GM12878 (cell line): ENCODE data around the gene FKBP2. TPM values are rescaled to one million over a fixed set of nuclear protein-coding genes. Genes with fewer than 3 reads are reported as not detected.

Experiments used
- ATAC-seq: fragments of 200-7000 bp; cut with Tn5 transposase; 3 replicates; pipeline ENCODE4 v1.9.1; 2020; ENCODE audit warnings: mild to moderate bottlenecking, moderate library complexity
- BruUV-seq: library from RNA; stranded (reverse); fragments of 400-500 nt; replicated peaks from 2 replicates; lab custom pipeline; 2021; lab: Mats Ljungman, UMichigan
- CTCF ChIA-PET: fragments of 300-600 bp; sonication (Branson Sonifier 250); formaldehyde crosslinking; extraction: SDS; loops from one replicate; lab custom pipeline; 2021; ENCODE audit warnings: inconsistent platforms; lab: Yijun Ruan, JAX
- POLR2A ChIA-PET: fragments of 350-600 bp; formaldehyde crosslinking; extraction: SDS; loops from one replicate; lab custom pipeline; 2021; ENCODE audit warnings: inconsistent platforms; lab: Charles Lee
- RAD21 ChIA-PET: fragments of 300-600 bp; sonication (Branson Sonifier 250); formaldehyde crosslinking; loops from one replicate; lab custom pipeline; 2023; ENCODE audit warnings: antibody characterized with exemption; ENCODE audit not compliant: unreplicated experiment; lab: Charles Lee
- SMC1A ChIA-PET: fragments of 300-600 bp; sonication (Branson Sonifier 250); formaldehyde crosslinking; loops from one replicate; lab custom pipeline; 2023; ENCODE audit not compliant: unreplicated experiment, uncharacterized antibody; lab: Charles Lee
- DNase-seq: peaks from one replicate; pipeline ENCODE4 v3.0.0-alpha.2; 2011; ENCODE audit warnings: low read depth, low spot score
- FAIRE-seq: peaks from 3 replicates; lab custom pipeline; 2011; peaks lifted over from hg19 to GRCh38; lab: Jason Lieb, UNC
- H2AFZ ChIP-seq: 2 replicates; pipeline ENCODE4 v1.6.0; 2011; ENCODE audit warnings: low read depth, low read length, control low read depth; ENCODE audit not compliant: control insufficient read depth
- H3K27ac ChIP-seq: 2 replicates; pipeline ENCODE4 v1.5.1; 2011; ENCODE audit warnings: control low read depth; ENCODE audit not compliant: control insufficient read depth, insufficient read depth
- H3K27me3 ChIP-seq, 2 experiments: replicated peaks in 1 of 2; 2 replicates each; pipeline versions ENCODE4 v1.6.0 to v1.6.1; 2011; ENCODE audit warnings: low read length in 1 of 2; ENCODE audit not compliant: control insufficient read depth in 2 of 2, insufficient read depth in 2 of 2
- H3K36me3 ChIP-seq, 2 experiments: 2 replicates each; pipeline ENCODE4 v1.5.1; 2011; ENCODE audit warnings: low read length in 1 of 2; ENCODE audit not compliant: control insufficient read depth in 2 of 2, insufficient read depth in 2 of 2
- H3K4me1 ChIP-seq: 2 replicates; pipeline ENCODE4 v1.6.1; 2011; ENCODE audit warnings: mild to moderate bottlenecking, low read length, moderate library complexity, mixed read lengths; ENCODE audit not compliant: control insufficient read depth, insufficient read depth
- H3K4me2 ChIP-seq: 2 replicates; pipeline ENCODE4 v1.6.0; 2011; ENCODE audit warnings: control low read depth; ENCODE audit not compliant: control insufficient read depth, insufficient read depth
- H3K4me3 ChIP-seq: fragments of 200-600 bp; sonication (generic); 2 replicates; pipeline ENCODE4 v1.5.1; 2016
- H3K79me2 ChIP-seq: 2 replicates; pipeline ENCODE4 v1.6.0; 2011; ENCODE audit warnings: low read length; ENCODE audit not compliant: control insufficient read depth, insufficient read depth
- H3K9ac ChIP-seq: 2 replicates; pipeline ENCODE4 v1.8.0; 2011; ENCODE audit warnings: low read length, control low read depth, mixed read lengths; ENCODE audit not compliant: control insufficient read depth, insufficient read depth
- H3K9me3 ChIP-seq: replicated peaks from 3 replicates; pipeline ENCODE4 v1.5.1; 2011; ENCODE audit warnings: mild to moderate bottlenecking, low read length; ENCODE audit not compliant: control insufficient read depth, insufficient read depth
- H4K20me1 ChIP-seq: 2 replicates; pipeline ENCODE4 v1.6.0; 2011; ENCODE audit not compliant: control insufficient read depth, insufficient read depth
- BACH1 ChIP-seq: fragments of 450-650 bp; IDR thresholded peaks from 2 replicates; pipeline ENCODE4 v1.6.1; 2017; ENCODE audit warnings: mild to moderate bottlenecking, borderline replicate concordance
- CREM ChIP-seq: IDR thresholded peaks from 2 replicates; pipeline ENCODE4 v1.6.1; 2014; ENCODE audit warnings: antibody characterized with exemption, low read depth
- FOS ChIP-seq: IDR thresholded peaks from 3 replicates; pipeline ENCODE4 v1.6.1; 2011; ENCODE audit warnings: borderline replicate concordance; ENCODE audit not compliant: insufficient read length; ENCODE audit errors: extremely low read depth
- JUNB ChIP-seq: IDR thresholded peaks from 2 replicates; pipeline ENCODE4 v1.6.1; 2016; ENCODE audit warnings: antibody characterized with exemption, mild to moderate bottlenecking
- MEF2B ChIP-seq: fragments of 450-650 bp; IDR thresholded peaks from 2 replicates; pipeline ENCODE4 v1.6.1; 2018; ENCODE audit warnings: mild to moderate bottlenecking, moderate library complexity; ENCODE audit not compliant: partially characterized antibody, poor library complexity, severe bottlenecking
- POLR2A ChIP-seq: IDR thresholded peaks from 2 replicates; pipeline ENCODE4 v1.6.1; 2011; ENCODE audit warnings: low read depth, mild to moderate bottlenecking, low read length
- POLR2AphosphoS5 ChIP-seq: IDR thresholded peaks from 2 replicates; pipeline ENCODE4 v1.6.1; 2011; ENCODE audit warnings: mild to moderate bottlenecking, low read length, inconsistent platforms
- PRDM15 ChIP-seq: fragments of 450-650 bp; formaldehyde crosslinking; IDR thresholded peaks from 2 replicates; pipeline ENCODE4 v1.4.0; 2020; ENCODE audit warnings: mild to moderate bottlenecking, moderate library complexity
- SMAD1 ChIP-seq: fragments of 450-650 bp; IDR thresholded peaks from 2 replicates; pipeline ENCODE4 v1.6.1; 2018; ENCODE audit warnings: mild to moderate bottlenecking, low read depth; ENCODE audit not compliant: partially characterized antibody
- SP1 ChIP-seq: IDR thresholded peaks from one replicate; pipeline ENCODE4 v1.6.1; 2011; ENCODE audit warnings: low read depth, low read length
- TCF12 ChIP-seq: IDR thresholded peaks from 2 replicates; pipeline ENCODE4 v1.6.1; 2011; ENCODE audit warnings: low read depth, mild to moderate bottlenecking, low read length
- ZNF207 ChIP-seq: fragments of 450-650 bp; IDR thresholded peaks from 2 replicates; pipeline ENCODE4 v1.6.1; 2014; ENCODE audit warnings: antibody characterized with exemption, mild to moderate bottlenecking, borderline replicate concordance
- WGBS: methylation state at CpG from one replicate; pipeline ENCODE4 v1.1.6; 2016; ENCODE audit warnings: low lambda C conversion rate; ENCODE audit not compliant: insufficient replicate concordance, insufficient coverage; ENCODE audit errors: missing lambda C conversion rate; 5-methylcytosine and 5-hydroxymethylcytosine counted together
- in situ Hi-C: fragments of 300-500 bp; cut with MboI; formaldehyde crosslinking; loops from 9 replicates; pipeline ENCODE4 v1.14.3; 2018; ENCODE audit warnings: mixed read lengths
- intact Hi-C: fragments of 100-400 bp; cut with micrococcal nuclease; formaldehyde crosslinking; loops from one replicate; pipeline ENCODE4 v1.14.2; 2022; ENCODE audit not compliant: unreplicated experiment
- polyA plus RNA-seq, 11 experiments: library from polyadenylated mRNA; depleted of rRNA in 4 of 11; unstranded in 6 of 11; stranded (reverse) in 5 of 11; fragments of >200 nt; fragmentation: Nextera tagmentation in 4 of 11; fragmentation: Illumina TruSeq in 1 of 11; extraction: Ambion mirVana in 4 of 11; extraction: Trizol in 1 of 11; gene quantifications; 1 replicate in 1 of 11; 2 replicates in 10 of 11; pipeline versions ENCODE4 v1.2.1 to v1.2.3, GENCODE V29; 2011 to 2016; ENCODE audit warnings: inconsistent platforms in 2 of 11, missing spikeins in 2 of 11, low read depth in 1 of 11
- total RNA-seq, 4 experiments: library from RNA; depleted of rRNA in 3 of 4; stranded (reverse); fragments of >200 nt in 3 of 4; fragmentation: Illumina TruSeq in 1 of 4; extraction: Trizol in 1 of 4; gene quantifications; 2 replicates each; pipeline versions ENCODE4 v1.2.1 to v1.2.3, GENCODE V29; 2013 to 2021
- TF ChIP-seq, protein P1 (sequence below): fragments of 150-350 bp; IDR thresholded peaks from 2 replicates; pipeline ENCODE4 v1.6.1; 2014; ENCODE audit warnings: mild to moderate bottlenecking, low read depth, low read length
- TF ChIP-seq, protein P2 (sequence below): fragments of 450-650 bp; IDR thresholded peaks from 2 replicates; pipeline ENCODE4 v1.6.1; 2017; ENCODE audit warnings: borderline replicate concordance

FKBP2 gene
- total and polyA plus RNA-seq, 10 of the 15 experiments (the other 5 are each of a cell fraction or from before 2014, with no cell fraction given), result 1.8 to 99.7 (median 39.5) TPM

- SMC1A ChIA-PET, result interaction anchor here (1.2 kb wide), 1 partner anchor 26 kb away, joined by 3 read pairs; no protein-coding TSS in a partner anchor
- no peak overlapping the region for H2AFZ ChIP-seq
- H3K36me3 ChIP-seq, result no peaks in the 10 kb centered on the region; a peak in 1 of 4 replicates
- intact Hi-C loops, result no loop called here
- H3K27ac ChIP-seq, result no peak overlapping the region
- no peak for ATAC-seq
- POLR2A ChIA-PET, result interaction anchor here (0.6 to 9.7 kb wide), 10 partner anchors 8 to 1632 kb away, joined by 3 to 77 read pairs (median 6); partner anchors contain the start of genes FERMT3, FKBP2 and PPP1R14B
- H3K9ac ChIP-seq, result no peak overlapping the region
- BruUV-seq, result no TSS peak
- no peak for FAIRE-seq
- H4K20me1 ChIP-seq, result no peaks in the 10 kb centered on the region
- 67% methylated on average over 15 of the region's 15 CpGs for WGBS
- no peak overlapping the region for H3K4me2 ChIP-seq
- RAD21 ChIA-PET, result interaction anchor here (1.1 to 1.7 kb wide), 3 partner anchors 9 to 71 kb away, joined by 3 to 6 read pairs (median 3); no protein-coding TSS in a partner anchor
- H3K4me3 ChIP-seq, result no peak overlapping the region
- peaks cover 40% of the 10 kb centered on the region for H3K4me1 ChIP-seq
- H3K9me3 ChIP-seq, result no peaks in the 10 kb centered on the region
- in situ Hi-C loops, result loop anchor here (25.0 kb wide), 1 partner anchor 1630 kb away; the partner anchor contains the start of genes CFL1, EFEMP2 and MUS81
- peaks cover 23% of the 10 kb centered on the region for H3K79me2 ChIP-seq
- no peaks in the 10 kb centered on the region for H3K27me3 ChIP-seq
- DNase-seq, result no peak
- CTCF ChIA-PET, result interaction anchor here (0.9 to 2.9 kb wide), 2 partner anchors 26 to 123 kb away, joined by 3 to 18 read pairs; partner anchors contain the start of gene FERMT3
- TF ChIP-seq POLR2AphosphoS5 (no peak), SMAD1 (no peak), SP1 (no peak), FOS (no peak), TCF12 (no peak), PRDM15 (CRISPR knock-in tag) (no peak), ZNF207 (no peak), CREM (no peak), POLR2A (no peak), JUNB (no peak), MEF2B (no peak), BACH1 (no peak)
- TF ChIP-seq, protein P1, sequence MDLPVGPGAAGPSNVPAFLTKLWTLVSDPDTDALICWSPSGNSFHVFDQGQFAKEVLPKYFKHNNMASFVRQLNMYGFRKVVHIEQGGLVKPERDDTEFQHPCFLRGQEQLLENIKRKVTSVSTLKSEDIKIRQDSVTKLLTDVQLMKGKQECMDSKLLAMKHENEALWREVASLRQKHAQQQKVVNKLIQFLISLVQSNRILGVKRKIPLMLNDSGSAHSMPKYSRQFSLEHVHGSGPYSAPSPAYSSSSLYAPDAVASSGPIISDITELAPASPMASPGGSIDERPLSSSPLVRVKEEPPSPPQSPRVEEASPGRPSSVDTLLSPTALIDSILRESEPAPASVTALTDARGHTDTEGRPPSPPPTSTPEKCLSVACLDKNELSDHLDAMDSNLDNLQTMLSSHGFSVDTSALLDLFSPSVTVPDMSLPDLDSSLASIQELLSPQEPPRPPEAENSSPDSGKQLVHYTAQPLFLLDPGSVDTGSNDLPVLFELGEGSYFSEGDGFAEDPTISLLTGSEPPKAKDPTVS, result no peak
- TF ChIP-seq, protein P2, sequence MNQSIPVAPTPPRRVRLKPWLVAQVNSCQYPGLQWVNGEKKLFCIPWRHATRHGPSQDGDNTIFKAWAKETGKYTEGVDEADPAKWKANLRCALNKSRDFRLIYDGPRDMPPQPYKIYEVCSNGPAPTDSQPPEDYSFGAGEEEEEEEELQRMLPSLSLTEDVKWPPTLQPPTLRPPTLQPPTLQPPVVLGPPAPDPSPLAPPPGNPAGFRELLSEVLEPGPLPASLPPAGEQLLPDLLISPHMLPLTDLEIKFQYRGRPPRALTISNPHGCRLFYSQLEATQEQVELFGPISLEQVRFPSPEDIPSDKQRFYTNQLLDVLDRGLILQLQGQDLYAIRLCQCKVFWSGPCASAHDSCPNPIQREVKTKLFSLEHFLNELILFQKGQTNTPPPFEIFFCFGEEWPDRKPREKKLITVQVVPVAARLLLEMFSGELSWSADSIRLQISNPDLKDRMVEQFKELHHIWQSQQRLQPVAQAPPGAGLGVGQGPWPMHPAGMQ, result no peak
These were observed 8.5 kb upstream of the FKBP2 start for GRCh38 chr11:64232182-64232966.
